A673 (cell line): ENCODE results near the gene FHIP1A. TPM values are rescaled to one million over a fixed set of nuclear protein-coding genes. Genes with fewer than 3 reads are reported as not detected.

Experiments used
- BruUV-seq: library from RNA; stranded (reverse); fragments of 400-500 nt; replicated peaks from 2 replicates; lab custom pipeline; 2021; lab: Mats Ljungman, UMichigan
- CTCF ChIA-PET: fragments of 300-600 bp; sonication (Branson Sonifier 250); formaldehyde crosslinking; loops from one replicate; lab custom pipeline; 2022; ENCODE audit warnings: antibody characterized with exemption; lab: Charles Lee
- POLR2A ChIA-PET: fragments of 300-600 bp; sonication (Branson Sonifier 250); formaldehyde crosslinking; loops from one replicate; lab custom pipeline; 2022; ENCODE audit warnings: antibody characterized with exemption; ENCODE audit not compliant: low non-redundant PET; lab: Charles Lee
- DNase-seq: peaks from one replicate; pipeline ENCODE4 v3.0.0-alpha.2; 2015; ENCODE audit warnings: low spot score
- H3K27ac ChIP-seq: fragments of 200-600 bp; sonication (generic); 2 replicates; pipeline ENCODE4 v1.5.1; 2016; ENCODE audit warnings: mixed run types, low read depth, mild to moderate bottlenecking, mixed read lengths, antibody characterized with exemption, low read length; ENCODE audit not compliant: poor library complexity, severe bottlenecking
- H3K27me3 ChIP-seq: fragments of 200-600 bp; sonication (generic); replicated peaks from 2 replicates; pipeline ENCODE4 v1.6.1; 2017; ENCODE audit warnings: mixed run types, low read depth, mild to moderate bottlenecking, mixed read lengths, antibody characterized with exemption, low read length; ENCODE audit not compliant: insufficient read depth, poor library complexity
- H3K36me3 ChIP-seq: fragments of 200-600 bp; sonication (generic); 2 replicates; pipeline ENCODE4 v1.6.1; 2016; ENCODE audit warnings: mixed run types, mild to moderate bottlenecking, mixed read lengths, antibody characterized with exemption, low read length; ENCODE audit not compliant: insufficient read depth, poor library complexity, severe bottlenecking
- H3K4me1 ChIP-seq: fragments of 200-600 bp; sonication (generic); 2 replicates; pipeline ENCODE4 v1.6.1; 2017; ENCODE audit warnings: mixed run types, mild to moderate bottlenecking, mixed read lengths, antibody characterized with exemption, low read length; ENCODE audit not compliant: insufficient read depth, poor library complexity, severe bottlenecking
- H3K4me3 ChIP-seq: fragments of 200-600 bp; sonication (generic); 2 replicates; pipeline ENCODE4 v1.5.1; 2016; ENCODE audit warnings: low read depth, mixed run types, mild to moderate bottlenecking, mixed read lengths, low read length; ENCODE audit not compliant: poor library complexity, severe bottlenecking
- H3K9me3 ChIP-seq: fragments of 200-600 bp; sonication (generic); 2 replicates; pipeline ENCODE4 v1.6.1; 2016; ENCODE audit warnings: mixed run types, low read depth, mild to moderate bottlenecking, mixed read lengths, antibody characterized with exemption, low read length; ENCODE audit not compliant: poor library complexity, severe bottlenecking
- EZH2 ChIP-seq: fragments of 200-600 bp; sonication (generic); IDR thresholded peaks from 2 replicates; pipeline ENCODE4 v1.6.1; 2017; ENCODE audit warnings: borderline replicate concordance, low read depth, mild to moderate bottlenecking, mixed read lengths, antibody characterized with exemption, low read length; ENCODE audit not compliant: poor library complexity, severe bottlenecking
- intact Hi-C: fragments of 100-400 bp; cut with micrococcal nuclease; formaldehyde crosslinking; loops from one replicate; pipeline ENCODE4 v1.10.0; 2022; ENCODE audit not compliant: unreplicated experiment
- total RNA-seq: library from RNA; stranded (reverse); gene quantifications from 2 replicates; pipeline ENCODE4 v1.2.3, GENCODE V29; 2021
- TF ChIP-seq, protein P1 (sequence below): fragments of 300-800, 200-600 bp; sonication (generic); conservative IDR thresholded peaks from 2 replicates; pipeline ENCODE4 v1.5.1; 2017; ENCODE audit warnings: low read depth, mild to moderate bottlenecking, antibody characterized with exemption, low read length, moderate library complexity, mixed read lengths

FHIP1A gene
- total RNA-seq, 1 experiment from 2014 or later, result 0.13 TPM

DNA sequence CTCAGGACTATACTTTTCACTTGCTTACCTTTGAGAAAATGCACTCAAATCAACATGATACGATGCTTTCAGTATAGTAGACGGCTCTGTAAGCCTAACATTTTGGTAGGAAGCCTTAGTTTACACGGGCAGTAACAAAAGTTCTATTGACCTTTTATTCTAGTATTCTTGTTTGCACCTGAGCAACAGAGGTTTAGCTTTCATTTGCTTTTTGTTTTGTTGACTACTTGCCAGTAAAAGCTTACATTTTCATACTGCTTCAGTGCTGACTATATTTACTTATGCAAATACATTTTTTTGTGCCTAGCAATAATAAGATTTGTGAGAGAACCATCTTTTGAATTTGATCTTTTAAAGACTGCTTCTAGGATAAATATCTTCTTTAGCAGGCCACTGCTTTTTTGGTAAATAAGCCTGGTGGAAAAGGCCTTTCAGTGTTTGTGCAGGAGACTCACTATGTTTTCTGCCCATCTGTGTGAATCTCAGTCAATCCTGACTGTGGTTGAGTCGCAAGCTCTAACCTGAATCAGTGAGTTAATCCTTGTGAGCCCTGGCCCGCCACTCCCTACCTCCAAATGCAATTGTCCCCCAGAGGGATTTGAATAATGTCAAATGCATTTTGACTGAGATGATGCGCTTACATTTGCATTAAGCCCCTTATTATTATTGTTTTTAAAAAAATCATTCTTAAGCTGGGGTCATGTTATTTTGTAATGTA lies 21.9 kb downstream of the FHIP1A start:
- intact Hi-C loops, result no loop called here
- Histone ChIP-seq H3K4me1 (no peaks in the 10 kb centered on the region), H3K27me3 (no peaks in the 10 kb centered on the region), H3K36me3 (no peaks in the 10 kb centered on the region), H3K9me3 (no peaks in the 10 kb centered on the region), H3K4me3 (no peak overlapping the region), H3K27ac (no peak overlapping the region)
- no TSS peak for BruUV-seq
- no peak for DNase-seq
- POLR2A ChIA-PET, result no interaction called here
- CTCF ChIA-PET, result no interaction called here
- TF ChIP-seq, protein P1, sequence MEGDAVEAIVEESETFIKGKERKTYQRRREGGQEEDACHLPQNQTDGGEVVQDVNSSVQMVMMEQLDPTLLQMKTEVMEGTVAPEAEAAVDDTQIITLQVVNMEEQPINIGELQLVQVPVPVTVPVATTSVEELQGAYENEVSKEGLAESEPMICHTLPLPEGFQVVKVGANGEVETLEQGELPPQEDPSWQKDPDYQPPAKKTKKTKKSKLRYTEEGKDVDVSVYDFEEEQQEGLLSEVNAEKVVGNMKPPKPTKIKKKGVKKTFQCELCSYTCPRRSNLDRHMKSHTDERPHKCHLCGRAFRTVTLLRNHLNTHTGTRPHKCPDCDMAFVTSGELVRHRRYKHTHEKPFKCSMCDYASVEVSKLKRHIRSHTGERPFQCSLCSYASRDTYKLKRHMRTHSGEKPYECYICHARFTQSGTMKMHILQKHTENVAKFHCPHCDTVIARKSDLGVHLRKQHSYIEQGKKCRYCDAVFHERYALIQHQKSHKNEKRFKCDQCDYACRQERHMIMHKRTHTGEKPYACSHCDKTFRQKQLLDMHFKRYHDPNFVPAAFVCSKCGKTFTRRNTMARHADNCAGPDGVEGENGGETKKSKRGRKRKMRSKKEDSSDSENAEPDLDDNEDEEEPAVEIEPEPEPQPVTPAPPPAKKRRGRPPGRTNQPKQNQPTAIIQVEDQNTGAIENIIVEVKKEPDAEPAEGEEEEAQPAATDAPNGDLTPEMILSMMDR, result no peak
- TF ChIP-seq EZH2, result no peak

DNA sequence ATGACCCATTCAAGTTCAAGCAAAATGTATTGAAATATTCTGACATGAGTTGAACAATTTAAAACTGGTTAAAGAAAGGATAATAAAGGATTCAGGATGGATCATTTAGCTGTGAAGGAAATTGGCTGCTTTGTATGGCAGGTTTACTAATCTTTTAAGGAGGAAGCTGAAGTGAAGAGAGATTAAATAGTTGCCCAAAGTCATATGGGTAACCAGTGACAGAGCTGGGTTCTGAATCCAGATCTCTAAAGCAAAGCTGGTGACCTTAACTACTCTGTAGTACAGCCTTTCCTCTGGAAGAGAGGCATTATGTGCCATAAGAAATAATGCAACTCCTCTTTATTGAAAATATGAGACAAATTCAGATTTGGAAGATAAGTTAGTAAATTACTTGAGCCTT lies 22.8 kb downstream of the FHIP1A start:
- POLR2A ChIA-PET, result no interaction called here
- intact Hi-C loops, result no loop called here
- TF ChIP-seq EZH2, result no peak
- TF ChIP-seq, protein P1, result no peak
- Histone ChIP-seq H3K9me3 (no peaks in the 10 kb centered on the region), H3K4me1 (no peaks in the 10 kb centered on the region), H3K36me3 (no peaks in the 10 kb centered on the region), H3K27me3 (no peaks in the 10 kb centered on the region), H3K4me3 (no peak overlapping the region), H3K27ac (no peak overlapping the region)
- CTCF ChIA-PET, result no interaction called here
- BruUV-seq, result no TSS peak
- DNase-seq, result no peak

DNA sequence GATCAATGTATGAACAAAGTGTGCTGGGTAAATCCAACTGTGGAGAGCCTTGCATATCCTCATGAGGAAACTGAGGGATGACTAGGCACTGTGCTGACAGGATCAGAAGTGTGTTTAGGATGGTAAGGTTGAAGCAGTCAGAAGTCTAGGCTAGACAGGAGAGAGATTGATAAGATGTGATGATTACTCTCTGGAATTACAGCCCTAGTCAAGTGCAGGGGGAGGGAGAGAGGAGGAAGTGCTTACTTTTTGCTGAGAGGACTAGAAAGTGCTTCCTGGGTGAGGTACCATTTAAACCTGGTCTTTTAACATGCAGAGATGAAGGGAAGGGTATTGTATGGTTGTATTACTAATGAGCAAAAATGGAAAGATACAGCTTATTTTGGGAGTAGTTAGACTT lies 23.7 kb downstream of the FHIP1A start:
- Histone ChIP-seq H3K27ac (no peak overlapping the region), H3K9me3 (no peaks in the 10 kb centered on the region), H3K36me3 (no peaks in the 10 kb centered on the region), H3K4me3 (no peak overlapping the region), H3K4me1 (no peaks in the 10 kb centered on the region), H3K27me3 (no peaks in the 10 kb centered on the region)
- intact Hi-C loops, result no loop called here
- POLR2A ChIA-PET, result no interaction called here
- CTCF ChIA-PET, result no interaction called here
- TF ChIP-seq, protein P1, result no peak
- TF ChIP-seq EZH2, result no peak
- BruUV-seq, result no TSS peak
- no peak for DNase-seq
